Measurements from ENCODE around the gene SPEM2. TPM values are rescaled to one million over a fixed set of nuclear protein-coding genes. Genes with fewer than 3 reads are reported as not detected.

The SPEM2 gene
- total and polyA plus RNA-seq, 5 donors from 2014 or later, result not detected

- Mint-ChIP-seq H3K4me1 (peaks cover 4 to 61% (median 27%) of the 10 kb centered on the region in 4 donors), H3K9me3 (peaks cover 0 to 3% (median 0%) of the 10 kb centered on the region in 7 donors), H3K27ac (no peak overlapping the region), H3K27me3 (peaks cover 78% of the 10 kb centered on the region), H3K4me3 (peak overlapping the region in 2 of 4 donors; percentile 19 to 87), H3K36me3 (peaks cover 19% of the 10 kb centered on the region)
- H3K27ac ChIP-seq (ENCODE audit: insufficient read depth, low read length, poor library complexity, severe bottlenecking), result no peak overlapping the region
- peaks cover 61% of the 10 kb centered on the region for H3K4me1 ChIP-seq (ENCODE audit: control insufficient read depth, insufficient read depth, low read length, poor library complexity, severe bottlenecking)
- H3K4me3 ChIP-seq (ENCODE audit: low read depth, low read length), result no peak overlapping the region
- no peaks in the 10 kb centered on the region for H3K9me3 ChIP-seq (ENCODE audit: control insufficient read depth in 2 of 2, low read length in 2 of 2)
- no peak for DNase-seq
- peaks cover 34% of the 10 kb centered on the region for H3K27me3 ChIP-seq (ENCODE audit: control insufficient read depth, insufficient read depth, low read length)
- no peaks in the 10 kb centered on the region for H3K36me3 ChIP-seq (ENCODE audit: control insufficient read depth, insufficient read depth, low read length)
- ATAC-seq (ENCODE audit: low read depth in 2 of 2), result no peak
Observed at GRCh38 chr17:7442142-7442541, 16.7 kb downstream of the SPEM2 start.

GRCh38 chr17:7443499-7444485 lies 18.4 kb downstream of the SPEM2 start:
- Histone ChIP-seq H3K27me3 (ENCODE audit: control insufficient read depth, insufficient read depth, low read length) (peaks cover 34% of the 10 kb centered on the region), H3K36me3 (ENCODE audit: control insufficient read depth, insufficient read depth, low read length) (no peaks in the 10 kb centered on the region), H3K27ac (ENCODE audit: insufficient read depth, low read length, poor library complexity, severe bottlenecking) (no peak overlapping the region), H3K9me3 (ENCODE audit: control insufficient read depth in 2 of 2, low read length in 2 of 2) (no peaks in the 10 kb centered on the region), H3K4me1 (ENCODE audit: control insufficient read depth, insufficient read depth, low read length, poor library complexity, severe bottlenecking) (peaks cover 45% of the 10 kb centered on the region), H3K4me3 (ENCODE audit: low read depth, low read length) (no peak overlapping the region)
- DNase-seq, result no peak
- Mint-ChIP-seq H3K4me1 (peaks cover 4 to 50% (median 22%) of the 10 kb centered on the region in 4 donors), H3K4me3 (peak overlapping the region in 1 of 4 donors; percentile 50), H3K27ac (no peak overlapping the region), H3K9me3 (peaks cover 0 to 6% (median 0%) of the 10 kb centered on the region in 7 donors), H3K36me3 (peaks cover 19% of the 10 kb centered on the region), H3K27me3 (peaks cover 83% of the 10 kb centered on the region)
- ATAC-seq (ENCODE audit: low read depth in 2 of 2), result no peak

- peaks cover 30% of the 10 kb centered on the region for H3K27me3 ChIP-seq (ENCODE audit: control insufficient read depth, insufficient read depth, low read length)
- no peaks in the 10 kb centered on the region for H3K9me3 ChIP-seq (ENCODE audit: control insufficient read depth in 2 of 2, low read length in 2 of 2)
- no peak within 1 kb of the TSS for H3K4me3 ChIP-seq (ENCODE audit: low read depth, low read length)
- H3K4me1 Mint-ChIP-seq, result peaks cover 4 to 42% (median 18%) of the 10 kb centered on the region in 4 donors
- H3K36me3 Mint-ChIP-seq, result peaks cover 18% of the 10 kb centered on the region
- DNase-seq (no peak), ATAC-seq (ENCODE audit: low read depth in 2 of 2) (no peak)
- H3K27ac Mint-ChIP-seq, result peak within 1 kb of the TSS in 2 of 3 donors; percentile 40 to 76
- H3K4me1 ChIP-seq (ENCODE audit: control insufficient read depth, insufficient read depth, low read length, poor library complexity, severe bottlenecking), result peaks cover 33% of the 10 kb centered on the region
- peaks cover 0 to 6% (median 0%) of the 10 kb centered on the region in 7 donors for H3K9me3 Mint-ChIP-seq
- peaks cover 84% of the 10 kb centered on the region for H3K27me3 Mint-ChIP-seq
- H3K36me3 ChIP-seq (ENCODE audit: control insufficient read depth, insufficient read depth, low read length), result no peaks in the 10 kb centered on the region
- peak within 1 kb of the TSS; percentile 62 to 85 (median 78) for H3K4me3 Mint-ChIP-seq
- H3K27ac ChIP-seq (ENCODE audit: insufficient read depth, low read length, poor library complexity, severe bottlenecking), result no peak within 1 kb of the TSS
Observed at GRCh38 chr17:7444682-7445618, 19.5 kb downstream of the SPEM2 start, which contains the start of gene CHRNB1. Gene CHRNB1 (plus strand): TSS chr17:7445061. CDS start chr17:7445128, 67 bp downstream.

- no peak overlapping the region for H3K4me3 ChIP-seq (ENCODE audit: low read depth, low read length)
- Mint-ChIP-seq H3K9me3 (peaks cover 0 to 6% (median 0%) of the 10 kb centered on the region in 7 donors), H3K27ac (peak overlapping the region in 2 of 3 donors; percentile 40 to 76)
Observed at GRCh38 chr17:7445619-7445968, 20.2 kb downstream of the SPEM2 start.

GRCh38 chr17:7448461-7448860 lies 23.0 kb downstream of the SPEM2 start:
- peaks cover 13% of the 10 kb centered on the region for H3K27me3 ChIP-seq (ENCODE audit: control insufficient read depth, insufficient read depth, low read length)
- H3K27ac Mint-ChIP-seq, result no peak overlapping the region
- peak overlapping the region in 1 of 4 donors; percentile 24 for H3K4me3 Mint-ChIP-seq
- H3K27ac ChIP-seq (ENCODE audit: insufficient read depth, low read length, poor library complexity, severe bottlenecking), result no peak overlapping the region
- peaks cover 0 to 6% (median 0%) of the 10 kb centered on the region in 7 donors for H3K9me3 Mint-ChIP-seq
- H3K4me3 ChIP-seq (ENCODE audit: low read depth, low read length), result no peak overlapping the region
- H3K36me3 Mint-ChIP-seq, result peaks cover 21% of the 10 kb centered on the region
- H3K27me3 Mint-ChIP-seq, result peaks cover 49% of the 10 kb centered on the region
- no peaks in the 10 kb centered on the region for H3K36me3 ChIP-seq (ENCODE audit: control insufficient read depth, insufficient read depth, low read length)
- no peaks in the 10 kb centered on the region for H3K9me3 ChIP-seq (ENCODE audit: control insufficient read depth in 2 of 2, low read length in 2 of 2)
- no peak for ATAC-seq (ENCODE audit: low read depth in 2 of 2)
- no peak for DNase-seq
- peaks cover 21% of the 10 kb centered on the region for H3K4me1 ChIP-seq (ENCODE audit: control insufficient read depth, insufficient read depth, low read length, poor library complexity, severe bottlenecking)
- peaks cover 8 to 33% (median 14%) of the 10 kb centered on the region in 4 donors for H3K4me1 Mint-ChIP-seq

More at GRCh38 chr17:7445619-7445968, 20.2 kb downstream of the SPEM2 start:
- Mint-ChIP-seq H3K36me3 (peaks cover 21% of the 10 kb centered on the region), H3K4me3 (peak overlapping the region; percentile 62 to 85 (median 78)), H3K27me3 (peaks cover 77% of the 10 kb centered on the region), H3K4me1 (peaks cover 8 to 38% (median 14%) of the 10 kb centered on the region in 4 donors)
- Histone ChIP-seq H3K9me3 (ENCODE audit: control insufficient read depth in 2 of 2, low read length in 2 of 2) (no peaks in the 10 kb centered on the region), H3K27ac (ENCODE audit: insufficient read depth, low read length, poor library complexity, severe bottlenecking) (no peak overlapping the region), H3K4me1 (ENCODE audit: control insufficient read depth, insufficient read depth, low read length, poor library complexity, severe bottlenecking) (peaks cover 27% of the 10 kb centered on the region), H3K27me3 (ENCODE audit: control insufficient read depth, insufficient read depth, low read length) (peaks cover 30% of the 10 kb centered on the region), H3K36me3 (ENCODE audit: control insufficient read depth, insufficient read depth, low read length) (no peaks in the 10 kb centered on the region)
- peak; percentile 72 to 83 for ATAC-seq (ENCODE audit: low read depth in 2 of 2)
- DNase-seq, result peak in 2 of 3 donors; percentile 44 to 64

GRCh38 chr17:7459961-7460545 lies 34.6 kb downstream of the SPEM2 start:
- Mint-ChIP-seq H3K27me3 (peaks cover 6% of the 10 kb centered on the region), H3K27ac (no peak overlapping the region), H3K9me3 (peaks cover 0 to 2% (median 0%) of the 10 kb centered on the region in 7 donors), H3K4me1 (peaks cover 12 to 26% (median 17%) of the 10 kb centered on the region in 4 donors), H3K36me3 (peaks cover 6% of the 10 kb centered on the region), H3K4me3 (peak overlapping the region in 2 of 4 donors; percentile 8 to 62)
- peaks cover 9% of the 10 kb centered on the region for H3K36me3 ChIP-seq (ENCODE audit: control insufficient read depth, insufficient read depth, low read length)
- no peak overlapping the region for H3K4me3 ChIP-seq (ENCODE audit: low read depth, low read length)
- peaks cover 15% of the 10 kb centered on the region for H3K4me1 ChIP-seq (ENCODE audit: control insufficient read depth, insufficient read depth, low read length, poor library complexity, severe bottlenecking)
- H3K9me3 ChIP-seq (ENCODE audit: control insufficient read depth in 2 of 2, low read length in 2 of 2), result no peaks in the 10 kb centered on the region
- ATAC-seq (ENCODE audit: low read depth in 2 of 2), result no peak
- H3K27me3 ChIP-seq (ENCODE audit: control insufficient read depth, insufficient read depth, low read length), result no peaks in the 10 kb centered on the region
- no peak overlapping the region for H3K27ac ChIP-seq (ENCODE audit: insufficient read depth, low read length, poor library complexity, severe bottlenecking)
- DNase-seq, result no peak
